ENCODE results near the gene PPP1R12B.
"Not testable (repeated sequence)": the region's sequence is repeated elsewhere in the genome, so short reads cannot be mapped to it uniquely, and the experiment has no call there.

- TF ChIP-seq POLR2AphosphoS5 (IDR thresholded peaks at IDR 0.05; ENCODE audit: insufficient read depth in 1 of 2, low read depth in 1 of 2); CTCF (IDR thresholded peaks at IDR 0.05); POLR2A (IDR thresholded peaks at IDR 0.05): not testable (repeated sequence)
These were observed 281.6 kb downstream of the PPP1R12B start for GRCh38 chr1:202630096-202630495.
